ENCODE results near the gene U2AF1L4. TPM values are rescaled to one million over a fixed set of nuclear protein-coding genes. Genes with fewer than 3 reads are reported as not detected.

The U2AF1L4 gene
- total RNA-seq, 2 donors from 2014 or later, result 14.9 to 18.7 TPM

DNA sequence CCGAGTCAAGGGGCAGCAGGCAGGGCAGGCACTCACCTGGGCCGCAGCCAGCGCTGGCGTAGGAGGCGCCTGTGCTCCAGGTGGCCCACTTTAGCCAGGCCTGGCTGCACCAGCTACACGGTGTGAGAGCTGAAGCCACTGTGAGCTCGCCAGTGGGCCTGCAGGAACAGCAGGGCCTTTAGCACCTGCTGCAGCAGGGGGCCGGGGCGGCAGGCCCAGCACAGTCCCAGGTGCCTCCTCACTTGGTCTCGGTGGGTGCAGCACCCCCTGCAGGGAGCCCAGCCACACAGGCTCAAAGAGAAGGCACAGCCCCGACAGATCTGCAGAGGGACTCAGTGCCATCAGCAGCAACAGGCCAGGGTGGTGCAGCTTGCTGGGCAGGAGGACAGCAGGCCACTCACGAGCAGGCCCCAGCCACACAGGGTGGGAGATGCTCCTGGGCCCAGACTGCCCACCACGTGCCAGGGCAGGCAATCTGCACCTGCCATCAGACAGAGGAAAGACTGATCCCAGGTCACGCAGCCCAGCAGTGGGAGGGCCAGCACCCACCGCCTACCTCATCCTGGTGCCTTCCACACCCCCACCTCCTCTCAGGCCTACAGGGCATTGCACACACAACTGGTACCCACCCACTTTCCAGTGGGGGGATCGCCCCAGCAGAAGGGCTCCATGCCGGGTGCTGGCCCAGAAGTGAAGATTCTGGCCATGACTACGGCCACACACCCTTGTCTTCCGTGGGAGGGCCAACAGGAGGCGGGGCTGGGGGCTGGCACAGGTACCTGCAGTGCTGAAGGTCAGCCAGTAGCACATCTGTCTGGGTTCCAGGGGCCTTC is 46.0 kb upstream of the U2AF1L4 start:
- Histone ChIP-seq H3K9ac (ENCODE audit: low read depth in 2 of 2, low read length in 2 of 2) (no peak overlapping the region), H3K27me3 (no peaks in the 10 kb centered on the region), H3K4me1 (no peaks in the 10 kb centered on the region), H3K27ac (no peak overlapping the region), H3K9me3 (no peaks in the 10 kb centered on the region), H3K4me3 (no peak overlapping the region), H3K36me3 (no peaks in the 10 kb centered on the region)
- no peak for DNase-seq
- TF ChIP-seq, protein P1, sequence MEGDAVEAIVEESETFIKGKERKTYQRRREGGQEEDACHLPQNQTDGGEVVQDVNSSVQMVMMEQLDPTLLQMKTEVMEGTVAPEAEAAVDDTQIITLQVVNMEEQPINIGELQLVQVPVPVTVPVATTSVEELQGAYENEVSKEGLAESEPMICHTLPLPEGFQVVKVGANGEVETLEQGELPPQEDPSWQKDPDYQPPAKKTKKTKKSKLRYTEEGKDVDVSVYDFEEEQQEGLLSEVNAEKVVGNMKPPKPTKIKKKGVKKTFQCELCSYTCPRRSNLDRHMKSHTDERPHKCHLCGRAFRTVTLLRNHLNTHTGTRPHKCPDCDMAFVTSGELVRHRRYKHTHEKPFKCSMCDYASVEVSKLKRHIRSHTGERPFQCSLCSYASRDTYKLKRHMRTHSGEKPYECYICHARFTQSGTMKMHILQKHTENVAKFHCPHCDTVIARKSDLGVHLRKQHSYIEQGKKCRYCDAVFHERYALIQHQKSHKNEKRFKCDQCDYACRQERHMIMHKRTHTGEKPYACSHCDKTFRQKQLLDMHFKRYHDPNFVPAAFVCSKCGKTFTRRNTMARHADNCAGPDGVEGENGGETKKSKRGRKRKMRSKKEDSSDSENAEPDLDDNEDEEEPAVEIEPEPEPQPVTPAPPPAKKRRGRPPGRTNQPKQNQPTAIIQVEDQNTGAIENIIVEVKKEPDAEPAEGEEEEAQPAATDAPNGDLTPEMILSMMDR (IDR thresholded peaks at IDR 0.05), result no peak
- intact Hi-C loops (cut with DNase I), result no loop called here

DNA sequence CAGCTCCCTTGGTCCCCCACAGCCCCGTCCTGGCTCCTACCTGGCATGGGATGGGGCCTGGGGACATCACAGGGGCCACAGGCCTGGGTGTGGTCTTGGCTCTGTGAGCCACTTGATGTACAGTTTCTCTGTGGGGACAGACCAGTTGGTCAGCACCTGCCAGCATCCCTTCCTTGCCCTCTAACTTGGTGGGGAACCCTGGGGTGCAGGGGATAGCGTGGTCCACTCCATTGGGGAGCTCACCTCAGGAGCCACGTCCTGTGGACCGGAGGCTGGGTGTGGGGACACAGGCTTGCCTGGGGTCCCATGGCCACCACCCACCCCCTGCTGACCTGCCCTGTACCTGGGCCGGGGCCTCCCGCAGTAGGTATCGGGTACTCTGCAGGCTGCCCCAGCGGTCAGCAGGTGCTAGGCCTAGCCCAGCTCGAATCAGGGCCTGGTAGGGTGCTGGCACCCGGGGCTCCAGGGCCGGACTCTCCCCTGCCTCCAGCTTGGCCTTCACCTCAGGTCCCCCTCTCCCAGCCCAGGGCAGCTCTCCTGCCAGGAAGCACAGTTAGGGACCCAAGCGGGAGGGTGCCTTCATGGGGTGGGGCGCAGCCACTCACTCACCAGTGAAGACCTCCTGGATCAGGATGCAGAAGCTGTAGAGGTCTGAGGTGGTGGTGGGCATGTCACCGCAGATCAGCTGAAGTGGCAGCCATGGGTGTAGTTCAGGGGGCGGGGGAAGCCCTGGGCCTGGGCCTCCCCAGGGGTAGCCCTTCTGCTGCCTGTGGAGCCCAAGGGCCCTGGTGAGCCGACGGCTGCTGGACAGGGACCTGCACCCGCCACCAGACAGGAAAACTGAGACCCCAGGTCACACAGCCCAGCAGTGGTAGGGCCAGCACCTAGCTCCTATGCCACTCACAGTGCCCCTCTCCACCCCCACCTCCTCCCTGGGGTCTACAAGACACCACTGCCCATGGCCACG is 45.0 kb upstream of the U2AF1L4 start:
- no peaks in the 10 kb centered on the region for H3K36me3 ChIP-seq
- H3K9ac ChIP-seq (ENCODE audit: low read depth in 2 of 2, low read length in 2 of 2), result no peak overlapping the region
- no peaks in the 10 kb centered on the region for H3K4me1 ChIP-seq
- no peak overlapping the region for H3K27ac ChIP-seq
- no peak for DNase-seq
- H3K27me3 ChIP-seq, result no peaks in the 10 kb centered on the region
- no peaks in the 10 kb centered on the region for H3K9me3 ChIP-seq
- TF ChIP-seq, protein P1 (IDR thresholded peaks at IDR 0.05), result no peak
- intact Hi-C loops (cut with DNase I), result no loop called here
- no peak overlapping the region for H3K4me3 ChIP-seq

DNA sequence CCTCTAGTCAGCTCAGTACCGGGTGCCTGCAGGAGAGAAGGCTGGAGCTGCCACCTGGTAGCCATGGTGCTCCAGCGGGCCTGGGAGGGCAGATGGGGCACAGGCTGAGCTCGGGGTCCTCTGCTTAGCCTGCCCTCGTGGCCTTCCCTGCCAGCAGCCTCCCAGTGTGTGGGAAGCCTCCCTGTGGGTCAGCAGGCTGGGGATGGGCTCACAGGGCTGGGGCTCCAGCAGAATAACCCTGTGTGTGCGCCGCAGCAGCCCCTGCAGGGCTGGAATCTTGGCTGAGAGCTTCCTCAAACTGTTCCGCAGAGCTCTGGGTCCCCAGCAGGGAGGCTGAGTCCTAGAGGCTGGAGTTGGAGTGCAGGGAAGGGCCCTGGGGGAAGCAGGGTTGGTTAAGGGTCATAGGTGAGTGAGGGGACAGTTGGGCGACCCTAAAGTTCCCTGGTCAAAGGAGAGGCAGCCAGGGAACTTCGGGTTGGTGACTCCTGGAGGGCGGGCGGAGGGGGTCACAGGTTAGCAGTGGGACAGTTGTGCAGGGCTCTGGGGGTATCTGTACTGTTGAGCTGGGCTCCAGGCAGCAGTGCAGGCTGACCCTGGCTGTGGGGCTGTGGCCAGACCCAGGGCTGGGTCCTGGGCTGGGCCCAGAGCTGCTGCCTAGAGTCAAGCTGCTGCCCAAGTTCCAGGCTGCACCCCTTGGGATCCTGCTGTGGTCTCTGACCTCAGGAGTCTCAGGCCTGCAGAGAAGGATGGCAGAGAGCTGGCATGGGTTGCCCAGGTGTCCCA is 44.2 kb upstream of the U2AF1L4 start:
- intact Hi-C loops (cut with DNase I), result no loop called here
- no peaks in the 10 kb centered on the region for H3K9me3 ChIP-seq
- DNase-seq, result no peak
- no peak overlapping the region for H3K27ac ChIP-seq
- H3K4me3 ChIP-seq, result no peak overlapping the region
- no peak overlapping the region for H3K9ac ChIP-seq (ENCODE audit: low read depth in 2 of 2, low read length in 2 of 2)
- TF ChIP-seq, protein P1 (IDR thresholded peaks at IDR 0.05), result no peak
- no peaks in the 10 kb centered on the region for H3K4me1 ChIP-seq
- H3K36me3 ChIP-seq, result no peaks in the 10 kb centered on the region
- H3K27me3 ChIP-seq, result no peaks in the 10 kb centered on the region

DNA sequence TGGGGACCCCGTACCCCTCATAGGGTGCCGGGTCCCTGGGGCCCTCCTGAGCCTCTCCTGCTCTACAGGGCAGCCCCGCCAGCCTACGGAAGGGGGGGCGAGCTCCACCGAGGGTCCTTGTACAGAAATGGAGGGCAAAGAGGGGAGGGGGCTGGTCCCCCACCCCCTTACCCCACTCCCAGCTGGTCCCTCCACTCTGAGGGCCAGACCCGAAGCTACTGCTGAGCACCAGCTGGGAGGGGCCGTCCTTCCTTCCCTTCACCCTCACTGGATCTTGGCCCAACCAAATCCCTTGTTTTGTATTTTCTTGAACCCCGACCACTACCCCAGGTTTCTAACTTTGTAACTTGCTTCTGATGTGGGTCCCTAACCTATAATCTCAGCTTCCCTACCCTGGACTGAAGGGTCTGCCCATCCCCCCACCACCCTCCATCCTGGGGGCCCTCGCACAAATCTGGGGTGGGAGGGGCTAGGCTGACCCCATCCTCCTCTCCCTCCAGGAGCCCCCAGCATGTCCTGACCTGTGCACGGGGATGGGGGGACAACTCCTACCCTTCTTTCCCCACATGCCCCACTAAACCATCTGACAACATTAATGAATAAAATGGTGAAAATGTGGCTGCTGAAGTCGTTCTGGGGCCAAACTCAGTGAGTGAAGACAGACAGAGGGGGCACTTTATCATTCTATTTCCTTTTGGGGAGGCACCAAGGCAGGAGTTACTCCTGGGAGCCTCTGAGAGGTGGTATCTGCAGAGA is 43.2 kb upstream of the U2AF1L4 start:
- no peaks in the 10 kb centered on the region for H3K4me1 ChIP-seq
- TF ChIP-seq, protein P1 (IDR thresholded peaks at IDR 0.05), result no peak
- H3K4me3 ChIP-seq, result no peak overlapping the region

More for the DNA sequence above, 43.2 kb upstream of the U2AF1L4 start:
- Histone ChIP-seq H3K27me3 (no peaks in the 10 kb centered on the region), H3K9me3 (no peaks in the 10 kb centered on the region), H3K27ac (no peak overlapping the region), H3K36me3 (no peaks in the 10 kb centered on the region), H3K9ac (ENCODE audit: low read depth in 2 of 2, low read length in 2 of 2) (no peak overlapping the region)
- intact Hi-C loops (cut with DNase I), result no loop called here
- DNase-seq, result no peak
